GM19468 (cell line): ENCODE results near the gene GCNA.
"Not testable (repeated sequence)": the region's sequence is repeated elsewhere in the genome, so short reads cannot be mapped to it uniquely, and the experiment has no call there.

Experiments used
- ATAC-seq: cut with Tn5 transposase; IDR thresholded peaks from one replicate; pipeline ENCODE4 v1.9.1; 2021; ENCODE audit warnings: mild to moderate bottlenecking, moderate library complexity, moderate number of reproducible peaks; ENCODE audit not compliant: unreplicated experiment; ENCODE audit errors: extremely low read depth

The GCNA gene

GRCh38 chrX:71636438-71637252 is 58.4 kb downstream of the GCNA start:
- no peak for ATAC-seq

DNA sequence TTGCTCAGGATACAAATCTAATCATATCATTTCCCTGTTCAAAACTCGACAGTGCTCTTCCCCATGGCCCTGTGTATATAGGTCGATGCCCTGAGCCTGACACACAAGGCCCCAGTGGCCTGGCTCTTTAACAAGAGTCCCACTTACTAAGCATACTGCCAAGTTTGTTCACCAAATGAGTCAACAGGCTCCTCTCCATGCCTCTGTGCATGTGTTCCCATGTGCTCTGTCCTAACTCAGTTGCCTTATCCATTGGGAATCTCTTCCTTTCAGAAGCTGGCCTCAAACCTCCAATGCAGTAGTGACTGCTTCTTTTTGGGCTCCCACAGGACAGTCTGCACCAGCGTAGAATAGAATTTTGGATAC is 59.0 kb downstream of the GCNA start:
- no peak for ATAC-seq

GRCh38 chrX:71637848-71638247 is 59.6 kb downstream of the GCNA start:
- no peak for ATAC-seq

- no peak for ATAC-seq
Observed at GRCh38 chrX:71638409-71638808, 60.2 kb downstream of the GCNA start.

DNA sequence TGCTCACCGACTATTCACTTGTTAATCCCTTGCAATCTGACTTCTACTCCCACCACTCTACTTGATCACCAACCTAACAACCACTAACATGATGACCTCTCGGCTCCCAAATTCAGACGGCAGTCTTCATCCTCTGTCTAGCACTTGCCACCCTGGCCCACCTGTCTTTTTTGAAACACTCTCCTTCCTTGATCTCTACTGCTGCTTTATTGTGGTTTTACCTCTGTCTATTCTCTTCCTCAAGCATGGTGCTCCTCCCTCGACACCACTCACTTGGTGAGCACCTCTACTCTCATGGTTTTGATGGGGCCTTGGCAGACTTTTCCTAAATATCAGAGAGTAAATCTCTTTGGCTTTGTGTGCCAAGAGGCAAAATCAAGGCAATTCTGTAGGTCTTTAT is 61.8 kb downstream of the GCNA start:
- no peak for ATAC-seq

- ATAC-seq: not testable (repeated sequence)
Observed at GRCh38 chrX:71644406-71644805, 66.2 kb downstream of the GCNA start.

DNA sequence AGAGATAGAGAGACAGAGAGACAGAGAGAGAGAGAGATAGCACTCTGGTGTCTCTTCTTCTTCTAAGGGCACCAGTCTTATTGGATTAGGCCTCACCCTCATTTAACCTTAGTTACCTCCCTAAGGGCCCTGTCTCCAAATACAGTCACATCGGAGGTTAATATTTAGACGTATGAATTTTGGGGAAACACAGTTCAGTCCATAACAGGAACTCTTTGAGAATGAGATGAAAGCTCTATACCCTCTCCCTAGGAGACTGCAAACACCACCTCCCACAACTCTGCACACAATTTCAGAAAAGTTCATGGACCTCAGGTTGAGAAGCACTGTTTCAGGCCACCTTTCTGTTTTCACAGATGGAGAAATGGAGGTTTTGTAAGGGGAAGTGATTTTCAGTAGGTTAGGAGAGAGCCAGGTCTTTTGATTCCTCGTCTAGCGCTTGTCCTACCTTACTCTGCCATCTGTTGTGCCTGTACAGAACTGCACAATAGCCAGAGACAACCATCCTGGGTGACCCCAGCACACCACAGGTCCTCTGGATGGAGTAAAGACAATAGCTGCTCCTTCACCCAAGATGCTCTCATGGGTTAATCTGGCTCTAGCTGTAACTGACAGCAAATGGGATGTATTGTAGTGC is 72.2 kb downstream of the GCNA start:
- ATAC-seq: no peak

GRCh38 chrX:71652405-71652804 is 74.2 kb downstream of the GCNA start:
- no peak for ATAC-seq

GRCh38 chrX:71653344-71653743 is 75.1 kb downstream of the GCNA start:
- ATAC-seq: no peak

DNA sequence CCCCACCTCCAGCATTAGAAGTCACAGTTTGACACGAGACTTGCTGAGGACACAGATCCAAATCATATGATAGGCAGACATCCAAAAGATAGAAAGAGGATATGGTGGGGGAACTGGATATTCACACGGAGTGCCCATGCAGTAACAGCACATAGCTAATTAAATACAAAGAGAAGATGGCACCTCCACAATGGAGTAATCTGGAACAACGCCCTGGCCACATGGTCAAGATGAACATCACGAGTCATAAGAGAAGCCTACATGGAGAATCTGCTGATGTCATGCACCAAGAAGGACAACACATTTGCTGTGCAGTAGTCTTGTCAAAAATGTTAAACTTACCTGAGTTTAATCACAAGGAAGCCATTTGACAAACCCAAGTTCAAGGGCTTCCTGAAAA is 79.0 kb downstream of the GCNA start:
- no peak for ATAC-seq

DNA sequence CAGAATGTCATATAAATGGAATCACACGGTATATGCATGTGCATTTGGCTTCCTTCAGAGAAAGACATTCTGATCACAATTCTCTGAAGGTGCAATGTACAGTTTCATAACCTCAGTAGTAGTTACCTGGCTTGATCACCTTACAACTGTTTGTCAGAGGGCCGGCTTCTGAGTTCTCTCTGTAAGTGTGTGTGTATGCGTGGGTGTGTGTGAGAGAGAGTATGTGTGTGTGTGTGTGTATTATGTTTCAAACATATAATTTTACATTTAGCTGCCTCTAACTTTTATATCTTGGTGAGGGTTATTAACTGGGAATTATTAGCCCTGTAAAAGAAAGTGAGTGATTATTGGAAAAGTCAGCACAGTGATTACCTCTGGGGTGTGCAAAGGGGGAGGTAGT is 81.1 kb downstream of the GCNA start:
- no peak for ATAC-seq

- no peak for ATAC-seq
Observed at GRCh38 chrX:71659959-71660358, 81.7 kb downstream of the GCNA start.

DNA sequence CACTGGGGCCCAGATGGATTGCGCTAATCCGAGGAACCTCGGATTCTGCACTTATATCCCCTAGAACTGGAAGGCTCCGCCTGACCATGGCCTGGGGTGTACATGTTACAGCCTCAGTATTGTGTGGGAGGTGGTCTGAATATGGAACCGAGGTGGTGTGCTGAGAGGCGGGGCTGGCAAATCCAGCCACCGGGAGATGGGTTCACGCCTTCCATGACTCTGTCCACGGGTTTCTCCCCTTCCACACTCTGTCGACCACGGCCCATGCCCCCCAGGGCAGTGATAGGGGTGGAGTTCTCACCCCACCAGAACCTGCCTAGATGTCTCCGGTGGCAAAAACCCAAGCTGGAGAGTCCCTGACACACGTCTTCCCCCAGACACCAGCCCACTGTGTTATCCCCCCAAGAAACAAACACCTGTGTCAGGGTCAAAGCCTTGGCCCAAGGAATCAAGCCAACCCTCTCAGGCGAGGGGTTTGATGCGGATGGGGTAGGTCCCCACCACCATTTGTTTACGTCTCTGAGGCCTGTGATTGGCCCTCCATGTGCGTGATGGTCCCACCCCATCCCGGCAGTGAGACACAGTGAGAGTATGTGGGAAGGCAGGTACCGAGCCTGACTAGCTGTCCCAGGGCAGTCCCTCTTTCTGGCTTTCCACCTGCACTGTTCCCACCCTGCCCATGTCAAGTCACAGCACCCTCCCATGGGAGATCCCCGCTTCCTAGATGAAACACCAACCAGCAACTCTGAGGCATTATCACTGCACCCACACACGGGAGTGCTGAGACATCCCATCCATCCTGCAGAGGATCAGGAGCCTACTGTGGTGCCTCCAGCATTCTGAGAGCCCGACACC is 82.6 kb downstream of the GCNA start:
- no peak for ATAC-seq

DNA sequence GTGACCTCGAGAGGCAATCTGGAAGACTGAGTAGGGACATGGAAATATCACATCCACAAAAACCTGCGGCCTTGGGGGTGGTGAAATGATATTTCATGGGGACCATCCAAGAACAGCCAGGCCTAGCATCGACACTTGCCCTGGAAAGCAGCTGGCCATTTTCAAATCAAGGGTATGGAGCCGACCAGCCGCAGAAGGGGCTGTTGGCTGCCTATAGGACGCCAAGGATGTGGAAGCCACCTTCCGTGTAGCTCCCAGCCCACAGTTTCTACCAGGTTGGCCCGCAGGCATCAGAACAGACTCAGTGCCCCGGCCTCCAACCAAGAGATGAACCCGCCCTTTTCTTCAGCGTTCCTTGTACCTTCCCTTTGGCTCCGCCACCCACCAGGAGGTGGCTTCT is 83.7 kb downstream of the GCNA start:
- ATAC-seq: no peak

DNA sequence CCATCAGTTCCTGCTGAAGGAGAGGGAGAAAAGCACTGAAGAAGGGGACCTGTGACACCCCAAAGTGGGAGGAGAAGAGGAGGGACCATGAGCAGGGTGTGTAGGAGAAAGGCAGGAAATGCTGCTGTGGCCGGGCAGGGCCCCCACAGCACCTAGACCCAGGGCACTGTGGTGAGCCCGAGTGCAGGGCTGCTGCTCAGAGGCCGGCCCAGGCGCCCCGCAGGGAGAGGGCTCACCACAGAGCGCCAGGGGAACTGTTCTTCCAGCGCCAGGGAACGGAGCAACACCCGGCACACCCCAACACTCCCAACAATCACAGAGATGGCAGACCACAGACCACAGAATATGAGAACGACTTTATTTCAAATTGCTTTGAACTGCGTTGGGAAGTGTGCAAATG is 84.4 kb downstream of the GCNA start:
- not testable (repeated sequence) for ATAC-seq
